Hepatocyte (in vitro differentiated cells): ENCODE results near the gene RNLS. TPM values are rescaled to one million over a fixed set of nuclear protein-coding genes. Genes with fewer than 3 reads are reported as not detected.

ENCODE experiments used
- DNase-seq: peaks from one replicate; pipeline ENCODE4 v3.0.0-alpha.2; 2016; ENCODE audit warnings: low spot score
- H2AFZ ChIP-seq: fragments of 200-600 bp; sonication (generic); 2 replicates; pipeline ENCODE4 v1.6.0; 2016; ENCODE audit warnings: antibody characterized with exemption, mild to moderate bottlenecking
- H3K27ac ChIP-seq: fragments of 200-600 bp; sonication (generic); 2 replicates; pipeline ENCODE4 v1.5.1; 2016; ENCODE audit warnings: mild to moderate bottlenecking
- H3K27me3 ChIP-seq: fragments of 200-600 bp; sonication (generic); 2 replicates; pipeline ENCODE4 v1.6.1; 2016
- H3K36me3 ChIP-seq: fragments of 200-600 bp; sonication (generic); replicated peaks from 2 replicates; pipeline ENCODE4 v1.5.1; 2016; ENCODE audit warnings: low read depth; ENCODE audit not compliant: insufficient read depth
- H3K4me1 ChIP-seq: fragments of 200-600 bp; sonication (generic); 2 replicates; pipeline ENCODE4 v1.5.1; 2016; ENCODE audit warnings: mild to moderate bottlenecking, moderate library complexity; ENCODE audit not compliant: insufficient read depth
- H3K4me2 ChIP-seq: fragments of 200-600 bp; sonication (generic); 2 replicates; pipeline ENCODE4 v1.6.0; 2016
- H3K4me3 ChIP-seq: fragments of 200-600 bp; sonication (generic); 2 replicates; pipeline ENCODE4 v1.5.1; 2016; ENCODE audit warnings: mild to moderate bottlenecking
- H3K79me2 ChIP-seq: fragments of 200-600 bp; sonication (generic); 2 replicates; pipeline ENCODE4 v1.6.0; 2017; ENCODE audit warnings: mild to moderate bottlenecking
- H3K9me2 ChIP-seq: fragments of 200-600 bp; sonication (generic); replicated peaks from 2 replicates; pipeline ENCODE4 v1.6.0; 2017; ENCODE audit warnings: mild to moderate bottlenecking; ENCODE audit not compliant: insufficient read depth
- H3K9me3 ChIP-seq: fragments of 200-600 bp; sonication (generic); 2 replicates; pipeline ENCODE4 v1.5.1; 2016; ENCODE audit warnings: low read depth, mild to moderate bottlenecking
- H4K20me1 ChIP-seq: fragments of 200-600 bp; sonication (generic); 2 replicates; pipeline ENCODE4 v1.6.0; 2016; ENCODE audit warnings: mild to moderate bottlenecking; ENCODE audit not compliant: insufficient read depth, poor library complexity, severe bottlenecking
- CTCF ChIP-seq: fragments of 200-600 bp; sonication (generic); IDR thresholded peaks from 2 replicates; pipeline ENCODE4 v1.5.1; 2016; ENCODE audit warnings: antibody characterized with exemption, mild to moderate bottlenecking; ENCODE audit not compliant: poor library complexity
- EZH2 ChIP-seq: fragments of 200-600 bp; sonication (generic); IDR thresholded peaks from 2 replicates; pipeline ENCODE4 v1.6.1; 2016; ENCODE audit warnings: antibody characterized with exemption, mild to moderate bottlenecking, borderline replicate concordance
- EZH2phosphoT487 ChIP-seq: fragments of 200-600 bp; sonication (generic); IDR thresholded peaks from one replicate; pipeline ENCODE4 v1.6.1; 2018; ENCODE audit warnings: antibody characterized with exemption, mild to moderate bottlenecking, low read depth, moderate library complexity; ENCODE audit not compliant: unreplicated experiment, severe bottlenecking
- WGBS: methylation state at CpG from one replicate; pipeline ENCODE4 v1.1.6; 2016; ENCODE audit warnings: low lambda C conversion rate; ENCODE audit errors: missing lambda C conversion rate; 5-methylcytosine and 5-hydroxymethylcytosine counted together
- polyA plus RNA-seq: library from polyadenylated mRNA; unstranded; fragments of >200 nt; fragmentation: Nextera tagmentation; extraction: Ambion mirVana; gene quantifications from 2 replicates; pipeline ENCODE4 v1.2.1, GENCODE V29; 2016
- total RNA-seq: library from RNA; depleted of rRNA; stranded (reverse); fragments of >200 nt; gene quantifications from 2 replicates; pipeline ENCODE4 v1.2.3, GENCODE V29; 2014

RNLS gene
- total and polyA plus RNA-seq, 2 experiments from 2014 or later, result 12.8 to 14.9 TPM

- H3K9me2 ChIP-seq, result no peaks in the 10 kb centered on the region
- no peaks in the 10 kb centered on the region for H3K27me3 ChIP-seq
- no peak overlapping the region for H3K27ac ChIP-seq
- H4K20me1 ChIP-seq, result no peaks in the 10 kb centered on the region
- H3K4me3 ChIP-seq, result no peak overlapping the region
- WGBS, result 92% methylated on average over 3 of the region's 3 CpGs
- DNase-seq, result no peak
- no peaks in the 10 kb centered on the region for H3K36me3 ChIP-seq
- no peaks in the 10 kb centered on the region for H3K79me2 ChIP-seq
- TF ChIP-seq EZH2 (no peak), CTCF (no peak), EZH2phosphoT487 (no peak)
- H3K4me2 ChIP-seq, result no peak overlapping the region
- peaks cover 8% of the 10 kb centered on the region for H3K9me3 ChIP-seq
- no peak overlapping the region for H2AFZ ChIP-seq
- no peaks in the 10 kb centered on the region for H3K4me1 ChIP-seq
Observed at GRCh38 chr10:88399240-88399639, 183.9 kb downstream of the RNLS start.

GRCh38 chr10:88395677-88396076 is 187.4 kb downstream of the RNLS start:
- Histone ChIP-seq H2AFZ (no peak overlapping the region), H3K27me3 (no peaks in the 10 kb centered on the region), H3K4me1 (no peaks in the 10 kb centered on the region), H3K36me3 (no peaks in the 10 kb centered on the region), H3K9me2 (no peaks in the 10 kb centered on the region), H4K20me1 (no peaks in the 10 kb centered on the region), H3K4me3 (no peak overlapping the region), H3K27ac (no peak overlapping the region), H3K4me2 (no peak overlapping the region), H3K79me2 (no peaks in the 10 kb centered on the region), H3K9me3 (peaks cover 8% of the 10 kb centered on the region)
- no peak for TF ChIP-seq EZH2phosphoT487
- DNase-seq, result no peak

DNA sequence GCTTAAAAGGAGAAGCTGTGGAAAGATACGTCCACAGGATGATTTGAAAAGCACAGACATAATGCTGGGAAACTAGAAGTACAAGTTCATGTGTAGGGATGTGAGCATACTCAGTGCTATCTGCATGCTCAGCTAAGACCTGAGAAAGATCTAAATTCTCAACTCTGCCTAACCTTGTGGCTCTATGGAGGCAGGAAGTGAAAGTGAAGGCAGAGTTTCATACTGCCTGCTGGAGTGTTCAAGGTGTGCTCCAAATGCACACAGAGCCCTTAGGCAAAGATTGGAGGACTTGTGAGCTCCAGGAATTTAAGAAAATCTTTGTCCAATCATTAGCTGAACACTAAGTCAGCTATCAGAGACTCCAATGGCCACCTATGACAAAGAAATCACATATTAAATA is 190.9 kb downstream of the RNLS start:
- DNase-seq, result no peak
- Histone ChIP-seq H3K4me1 (peaks cover 18% of the 10 kb centered on the region), H3K4me3 (no peak overlapping the region), H3K4me2 (no peak overlapping the region), H3K27me3 (no peaks in the 10 kb centered on the region), H4K20me1 (no peaks in the 10 kb centered on the region), H3K79me2 (no peaks in the 10 kb centered on the region), H2AFZ (no peak overlapping the region), H3K9me2 (no peaks in the 10 kb centered on the region), H3K9me3 (peaks cover 6% of the 10 kb centered on the region), H3K36me3 (no peaks in the 10 kb centered on the region), H3K27ac (no peak overlapping the region)
- TF ChIP-seq CTCF, result no peak
- no peak for TF ChIP-seq EZH2phosphoT487
- no peak for TF ChIP-seq EZH2
- 79% methylated on average over 1 of the region's 1 CpG for WGBS

- H2AFZ ChIP-seq, result no peak overlapping the region
- no peak overlapping the region for H3K27ac ChIP-seq
- DNase-seq, result no peak
- H3K27me3 ChIP-seq, result no peaks in the 10 kb centered on the region
- peaks cover 37% of the 10 kb centered on the region for H3K4me1 ChIP-seq
- no peaks in the 10 kb centered on the region for H3K9me3 ChIP-seq
- H3K36me3 ChIP-seq, result no peaks in the 10 kb centered on the region
- no peak for TF ChIP-seq EZH2
- no peak for TF ChIP-seq CTCF
- no peak for TF ChIP-seq EZH2phosphoT487
- no peaks in the 10 kb centered on the region for H3K79me2 ChIP-seq
- no peaks in the 10 kb centered on the region for H3K9me2 ChIP-seq
- H3K4me2 ChIP-seq, result no peak overlapping the region
- H4K20me1 ChIP-seq, result no peaks in the 10 kb centered on the region
- H3K4me3 ChIP-seq, result no peak overlapping the region
- 92% methylated on average over 4 of the region's 4 CpGs for WGBS
Observed at GRCh38 chr10:88390041-88390440, 193.1 kb downstream of the RNLS start.
